ENCODE data around the gene TBC1D8.

The TBC1D8 gene

DNA sequence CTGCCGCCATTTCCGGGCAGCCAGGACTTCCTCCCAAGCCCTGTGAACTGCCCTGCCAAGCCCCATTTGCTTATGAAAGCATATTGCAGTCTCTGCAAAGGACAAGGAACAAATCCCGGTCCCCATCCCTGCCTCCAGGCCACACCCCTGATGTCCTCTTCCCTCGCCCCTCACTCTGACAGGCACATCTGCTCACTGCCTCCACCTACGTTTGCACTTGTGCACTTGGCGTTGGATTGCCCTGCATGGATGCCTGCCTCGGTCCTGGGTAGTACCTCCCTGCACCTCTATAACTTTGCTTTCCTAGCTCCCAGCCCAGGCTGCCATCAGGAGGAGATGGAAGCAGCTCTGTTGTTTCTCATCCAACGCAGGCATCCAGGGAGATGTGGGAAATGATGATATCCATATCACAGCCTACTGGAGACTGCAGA, 168.7 kb downstream of the TBC1D8 start:
- Histone ChIP-seq H3K36me3 (ENCODE audit: control insufficient read depth, insufficient read depth, low read length) (no peaks in the 10 kb centered on the region), H3K4me3 (ENCODE audit: low read depth, low read length) (no peak overlapping the region)

DNA sequence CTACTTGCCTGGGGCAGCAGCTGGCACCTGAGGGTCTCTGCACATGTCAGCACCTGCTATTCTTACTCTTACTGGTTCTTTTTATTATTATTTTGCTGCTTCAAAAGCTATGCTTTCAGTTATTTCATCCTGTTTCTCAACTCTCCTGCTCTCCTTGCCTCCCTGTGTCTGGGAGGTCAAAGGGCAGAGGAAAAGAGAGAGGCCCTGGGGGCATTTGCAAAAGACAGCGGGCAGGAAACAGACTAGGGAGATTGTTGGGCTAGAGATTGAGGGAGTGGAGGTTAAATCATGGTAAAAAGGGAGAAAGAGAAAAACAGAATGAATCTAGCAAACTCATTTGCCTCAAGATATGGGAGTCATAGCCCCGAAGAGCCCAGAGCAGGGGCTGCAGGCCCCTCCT, 170.2 kb downstream of the TBC1D8 start:
- no peak overlapping the region for H3K4me3 ChIP-seq (ENCODE audit: low read depth, low read length)
- H3K27me3 ChIP-seq (ENCODE audit: control insufficient read depth, insufficient read depth, low read length): no peaks in the 10 kb centered on the region
- no peak overlapping the region for H3K9ac ChIP-seq (ENCODE audit: low read depth, low read length)
- no peak overlapping the region for H3K27ac ChIP-seq (ENCODE audit: low read depth, low read length)
- no peaks in the 10 kb centered on the region for H3K36me3 ChIP-seq (ENCODE audit: control insufficient read depth, insufficient read depth, low read length)
- H3K4me1 ChIP-seq (ENCODE audit: control insufficient read depth, insufficient read depth, low read length): 0 out of 2 replicates have a peak, but pooled peaks cover 6% of the 10 kb centered on the region
- no peaks in the 10 kb centered on the region for H3K9me3 ChIP-seq (ENCODE audit: control insufficient read depth, insufficient read depth, low read length)

More for the DNA sequence above, 168.7 kb downstream of the TBC1D8 start:
- no peaks in the 10 kb centered on the region for H3K27me3 ChIP-seq (ENCODE audit: control insufficient read depth, insufficient read depth, low read length)
- no peak overlapping the region for H3K9ac ChIP-seq (ENCODE audit: low read depth, low read length)
- 0 out of 2 replicates have a peak, but pooled peaks cover 6% of the 10 kb centered on the region for H3K4me1 ChIP-seq (ENCODE audit: control insufficient read depth, insufficient read depth, low read length)
- no peak overlapping the region for H3K27ac ChIP-seq (ENCODE audit: low read depth, low read length)
- no peaks in the 10 kb centered on the region for H3K9me3 ChIP-seq (ENCODE audit: control insufficient read depth, insufficient read depth, low read length)

DNA sequence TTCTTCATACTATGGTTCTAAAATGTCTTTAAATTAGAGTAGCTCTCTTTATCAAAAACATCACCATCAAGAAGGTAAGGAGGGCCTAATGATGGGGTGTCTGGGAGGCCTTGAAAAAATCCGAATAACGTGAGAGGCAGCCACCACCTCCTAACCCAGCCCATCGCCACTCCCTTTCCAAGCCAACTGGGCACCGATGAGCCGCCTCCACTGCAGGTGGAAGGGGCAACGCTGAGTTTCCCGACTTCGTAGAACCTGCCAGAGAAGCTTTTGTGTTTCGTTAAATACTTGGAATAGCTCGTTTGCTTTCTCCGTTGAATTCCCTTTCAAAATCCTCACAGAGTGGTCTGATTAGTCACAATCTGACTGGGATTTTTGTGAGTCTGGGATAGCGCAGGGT, 171.1 kb downstream of the TBC1D8 start:
- Histone ChIP-seq H3K4me3 (ENCODE audit: low read depth, low read length) (no peak overlapping the region), H3K9me3 (ENCODE audit: control insufficient read depth, insufficient read depth, low read length) (no peaks in the 10 kb centered on the region), H3K4me1 (ENCODE audit: control insufficient read depth, insufficient read depth, low read length) (0 out of 2 replicates have a peak, but pooled peaks cover 6% of the 10 kb centered on the region), H3K27me3 (ENCODE audit: control insufficient read depth, insufficient read depth, low read length) (no peaks in the 10 kb centered on the region), H3K36me3 (ENCODE audit: control insufficient read depth, insufficient read depth, low read length) (no peaks in the 10 kb centered on the region), H3K9ac (ENCODE audit: low read depth, low read length) (no peak overlapping the region), H3K27ac (ENCODE audit: low read depth, low read length) (no peak overlapping the region)

DNA sequence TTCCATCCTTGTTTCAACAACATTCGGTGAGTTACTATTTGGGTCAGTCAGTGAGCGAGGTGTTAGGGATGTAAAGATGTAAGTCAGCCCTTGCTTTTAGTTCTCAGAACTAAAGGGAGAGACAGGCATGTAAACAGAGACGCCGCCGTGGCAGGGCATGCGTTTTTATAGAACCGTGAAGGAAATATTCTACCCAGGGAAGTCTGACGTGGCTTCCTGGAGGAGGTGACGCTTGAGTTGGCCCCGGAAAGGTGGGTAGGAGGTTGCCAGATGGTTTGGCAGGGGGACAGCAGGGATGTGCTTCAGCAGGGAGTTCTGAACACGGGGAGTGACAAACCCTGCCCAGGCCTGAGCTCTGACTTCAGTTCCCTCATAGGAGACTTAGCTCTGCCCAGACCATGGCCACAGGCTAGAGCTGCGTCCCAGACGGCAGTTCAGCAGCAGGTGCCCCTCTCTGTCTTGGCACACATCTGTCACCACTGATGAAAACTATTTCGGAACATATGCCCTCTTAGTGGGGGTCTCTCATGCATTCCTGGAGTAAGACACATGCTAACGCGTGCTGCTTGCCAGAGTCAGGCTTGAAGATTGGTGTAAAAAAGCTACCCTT, 172.5 kb downstream of the TBC1D8 start:
- H3K4me1 ChIP-seq (ENCODE audit: control insufficient read depth, insufficient read depth, low read length): 0 out of 2 replicates have a peak, but pooled peaks cover 6% of the 10 kb centered on the region
- no peak overlapping the region for H3K9ac ChIP-seq (ENCODE audit: low read depth, low read length)
- H3K27ac ChIP-seq (ENCODE audit: low read depth, low read length): no peak overlapping the region
- no peaks in the 10 kb centered on the region for H3K36me3 ChIP-seq (ENCODE audit: control insufficient read depth, insufficient read depth, low read length)
- no peaks in the 10 kb centered on the region for H3K9me3 ChIP-seq (ENCODE audit: control insufficient read depth, insufficient read depth, low read length)
- H3K27me3 ChIP-seq (ENCODE audit: control insufficient read depth, insufficient read depth, low read length): no peaks in the 10 kb centered on the region
- H3K4me3 ChIP-seq (ENCODE audit: low read depth, low read length): no peak overlapping the region

DNA sequence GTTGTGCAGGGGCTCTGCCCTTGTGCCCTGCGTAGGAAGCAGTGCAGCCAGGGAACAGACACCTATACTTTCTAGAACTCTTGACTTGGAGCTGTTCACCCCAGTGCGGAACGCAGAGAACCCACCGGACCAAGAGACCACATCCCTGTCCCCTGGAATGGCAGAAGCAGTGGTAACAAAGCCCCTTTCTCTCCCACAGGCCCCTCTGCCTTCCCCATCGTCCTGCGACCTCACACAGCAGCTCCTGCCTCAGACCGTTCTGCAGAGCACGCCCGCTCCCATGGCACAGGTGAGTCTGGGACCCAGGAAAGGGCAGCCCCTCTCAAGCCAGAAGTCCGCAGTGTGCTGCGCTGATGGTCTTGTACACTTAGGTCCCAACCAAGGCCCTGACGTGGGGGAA, 173.7 kb downstream of the TBC1D8 start:
- Histone ChIP-seq H3K4me1 (ENCODE audit: control insufficient read depth, insufficient read depth, low read length) (0 out of 2 replicates have a peak, but pooled peaks cover 6% of the 10 kb centered on the region), H3K27me3 (ENCODE audit: control insufficient read depth, insufficient read depth, low read length) (no peaks in the 10 kb centered on the region), H3K9ac (ENCODE audit: low read depth, low read length) (no peak overlapping the region), H3K27ac (ENCODE audit: low read depth, low read length) (no peak overlapping the region), H3K9me3 (ENCODE audit: control insufficient read depth, insufficient read depth, low read length) (no peaks in the 10 kb centered on the region), H3K4me3 (ENCODE audit: low read depth, low read length) (no peak overlapping the region), H3K36me3 (ENCODE audit: control insufficient read depth, insufficient read depth, low read length) (no peaks in the 10 kb centered on the region)

DNA sequence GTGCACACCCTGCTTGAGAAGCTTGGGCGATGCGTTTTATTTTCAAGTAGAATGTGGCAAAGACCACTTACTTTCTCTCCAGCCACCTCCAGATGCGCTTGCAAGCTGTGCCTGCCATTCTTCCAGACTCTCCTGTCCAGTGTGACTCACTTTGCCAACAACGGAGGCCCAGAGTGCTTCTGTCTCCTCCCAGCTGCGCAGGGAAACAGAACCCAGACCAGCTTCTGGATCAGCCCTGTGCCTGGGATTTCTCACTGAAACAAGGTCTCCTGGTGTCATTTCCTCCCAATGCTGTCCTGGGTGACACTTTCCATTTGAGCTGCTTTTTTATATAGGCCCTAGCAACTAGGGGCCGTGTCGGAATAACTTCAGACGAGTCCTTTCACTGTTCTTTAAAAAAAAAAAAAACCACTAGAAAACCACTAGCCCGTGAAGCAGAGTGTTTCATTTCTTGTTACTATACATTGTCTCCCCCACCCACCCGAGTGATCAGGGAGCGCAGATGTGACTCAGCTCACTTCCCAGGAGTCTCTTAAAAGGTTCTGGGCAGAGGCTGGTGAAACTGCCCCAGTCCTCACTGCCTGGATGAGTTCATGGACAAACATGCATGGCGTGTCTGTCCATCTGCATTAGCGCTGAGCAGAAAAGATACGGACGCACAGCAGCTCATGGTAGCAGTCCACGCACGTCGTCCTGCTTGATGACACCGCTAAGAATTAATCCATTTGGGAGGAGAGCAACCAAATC, 174.4 kb downstream of the TBC1D8 start:
- Histone ChIP-seq H3K4me1 (ENCODE audit: control insufficient read depth, insufficient read depth, low read length) (0 out of 2 replicates have a peak, but pooled peaks cover 6% of the 10 kb centered on the region), H3K27me3 (ENCODE audit: control insufficient read depth, insufficient read depth, low read length) (no peaks in the 10 kb centered on the region), H3K9ac (ENCODE audit: low read depth, low read length) (no peak overlapping the region), H3K36me3 (ENCODE audit: control insufficient read depth, insufficient read depth, low read length) (no peaks in the 10 kb centered on the region), H3K4me3 (ENCODE audit: low read depth, low read length) (no peak overlapping the region), H3K27ac (ENCODE audit: low read depth, low read length) (no peak overlapping the region), H3K9me3 (ENCODE audit: control insufficient read depth, insufficient read depth, low read length) (no peaks in the 10 kb centered on the region)

DNA sequence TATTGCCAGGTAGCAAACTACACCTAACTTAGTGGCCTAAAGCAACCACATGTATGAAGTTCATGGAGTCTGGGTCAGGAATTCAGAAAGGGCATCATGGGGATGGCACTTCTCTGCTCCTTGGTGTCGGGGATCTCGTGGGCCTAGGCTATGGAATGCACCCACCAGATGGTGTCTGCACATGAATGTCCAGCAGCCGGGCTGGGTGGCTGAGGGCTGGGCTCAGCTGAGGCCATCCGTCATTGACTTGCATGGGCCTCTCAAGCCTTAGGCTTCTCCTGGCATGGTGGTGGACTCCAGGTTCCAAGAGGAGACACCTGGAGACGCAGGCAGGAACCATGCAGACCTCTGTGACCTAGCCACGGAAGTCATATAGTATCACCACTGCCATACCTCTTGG, 175.1 kb downstream of the TBC1D8 start:
- H3K4me3 ChIP-seq (ENCODE audit: low read depth, low read length): no peak overlapping the region
- H3K27ac ChIP-seq (ENCODE audit: low read depth, low read length): no peak overlapping the region
- H3K36me3 ChIP-seq (ENCODE audit: control insufficient read depth, insufficient read depth, low read length): no peaks in the 10 kb centered on the region
- 0 out of 2 replicates have a peak, but pooled peaks cover under 1% of the 10 kb centered on the region for H3K4me1 ChIP-seq (ENCODE audit: control insufficient read depth, insufficient read depth, low read length)
- H3K9ac ChIP-seq (ENCODE audit: low read depth, low read length): no peak overlapping the region
- no peaks in the 10 kb centered on the region for H3K27me3 ChIP-seq (ENCODE audit: control insufficient read depth, insufficient read depth, low read length)
- H3K9me3 ChIP-seq (ENCODE audit: control insufficient read depth, insufficient read depth, low read length): no peaks in the 10 kb centered on the region

DNA sequence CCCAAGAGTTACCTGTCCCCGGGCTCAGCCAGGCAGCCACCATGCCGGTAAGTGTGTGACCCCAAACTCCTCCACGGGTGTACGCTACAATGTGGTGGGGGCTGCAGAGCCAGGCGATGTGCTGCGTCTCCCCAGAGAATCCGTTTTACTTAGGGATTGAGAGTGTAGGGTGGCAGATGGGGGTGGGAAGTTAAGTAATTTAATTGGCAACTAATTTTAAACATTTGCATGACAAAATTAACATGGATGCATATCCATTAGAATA, 175.7 kb downstream of the TBC1D8 start:
- no peaks in the 10 kb centered on the region for H3K27me3 ChIP-seq (ENCODE audit: control insufficient read depth, insufficient read depth, low read length)
- H3K9ac ChIP-seq (ENCODE audit: low read depth, low read length): no peak overlapping the region
- no peak overlapping the region for H3K4me3 ChIP-seq (ENCODE audit: low read depth, low read length)
- H3K4me1 ChIP-seq (ENCODE audit: control insufficient read depth, insufficient read depth, low read length): no peaks in the 10 kb centered on the region
- no peaks in the 10 kb centered on the region for H3K36me3 ChIP-seq (ENCODE audit: control insufficient read depth, insufficient read depth, low read length)
- H3K9me3 ChIP-seq (ENCODE audit: control insufficient read depth, insufficient read depth, low read length): no peaks in the 10 kb centered on the region
- no peak overlapping the region for H3K27ac ChIP-seq (ENCODE audit: low read depth, low read length)

DNA sequence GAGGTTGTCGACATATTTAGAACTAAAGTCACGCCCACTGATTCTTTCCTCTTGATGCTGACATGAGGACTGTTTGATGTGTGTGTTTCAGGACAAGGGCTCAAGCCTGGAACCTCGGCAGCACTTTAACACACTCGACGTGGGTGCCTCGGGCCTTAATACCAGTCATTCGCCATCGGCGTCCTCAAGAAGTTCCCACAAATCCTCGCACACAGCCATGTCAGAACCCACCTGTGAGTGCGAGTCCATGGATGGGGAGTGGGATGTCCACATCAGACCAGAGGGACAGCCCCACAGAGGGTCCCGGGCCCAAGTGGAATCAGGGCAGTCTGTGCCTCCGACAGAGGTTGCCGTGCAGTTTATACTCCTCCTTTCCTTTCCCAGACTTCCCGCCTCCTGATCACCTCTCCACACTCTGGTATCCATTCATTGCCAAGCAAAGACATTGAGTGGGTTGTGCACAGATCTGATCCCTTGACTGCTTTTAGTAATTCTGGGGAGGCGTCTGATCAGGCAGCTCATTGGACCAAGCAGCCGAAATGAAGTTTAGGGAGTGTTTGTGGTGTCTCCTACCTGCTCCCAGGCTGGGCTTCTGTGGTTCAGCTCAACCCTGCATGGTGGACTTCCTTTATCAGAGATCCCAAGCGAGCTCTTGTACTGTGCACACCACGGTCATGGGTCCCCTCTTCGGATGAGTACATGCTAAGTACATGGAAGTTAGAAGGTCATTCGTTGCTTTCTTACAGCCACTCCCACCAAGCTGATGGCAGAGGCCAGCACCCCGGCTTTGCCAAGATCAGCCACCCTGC, 176.3 kb downstream of the TBC1D8 start:
- Histone ChIP-seq H3K9ac (ENCODE audit: low read depth, low read length) (no peak overlapping the region), H3K9me3 (ENCODE audit: control insufficient read depth, insufficient read depth, low read length) (no peaks in the 10 kb centered on the region), H3K27ac (ENCODE audit: low read depth, low read length) (no peak overlapping the region), H3K4me1 (ENCODE audit: control insufficient read depth, insufficient read depth, low read length) (no peaks in the 10 kb centered on the region), H3K4me3 (ENCODE audit: low read depth, low read length) (no peak overlapping the region), H3K27me3 (ENCODE audit: control insufficient read depth, insufficient read depth, low read length) (no peaks in the 10 kb centered on the region), H3K36me3 (ENCODE audit: control insufficient read depth, insufficient read depth, low read length) (no peaks in the 10 kb centered on the region)

DNA sequence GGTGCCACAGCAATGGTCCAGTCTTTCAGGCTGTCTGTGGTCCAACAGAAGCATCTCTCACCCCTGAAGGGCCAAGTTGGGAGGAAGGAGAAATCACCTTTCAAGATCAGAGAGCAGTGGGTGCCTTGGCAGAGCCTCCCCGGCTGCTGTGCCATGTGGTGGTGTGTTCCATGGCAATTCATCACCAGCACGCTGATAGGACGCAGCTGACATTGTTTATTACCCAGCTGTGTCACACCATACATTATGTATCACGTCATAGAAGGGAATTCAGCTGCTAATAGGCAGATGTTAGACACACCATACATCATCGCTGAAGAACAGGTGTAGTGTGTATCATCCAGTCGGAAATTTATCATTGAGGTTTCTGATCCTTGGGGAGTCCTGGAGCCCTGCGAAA, 178.7 kb downstream of the TBC1D8 start:
- no peaks in the 10 kb centered on the region for H3K9me3 ChIP-seq (ENCODE audit: control insufficient read depth, insufficient read depth, low read length)
- H3K36me3 ChIP-seq (ENCODE audit: control insufficient read depth, insufficient read depth, low read length): no peaks in the 10 kb centered on the region
- no peak overlapping the region for H3K9ac ChIP-seq (ENCODE audit: low read depth, low read length)
- no peak overlapping the region for H3K4me3 ChIP-seq (ENCODE audit: low read depth, low read length)
- H3K27ac ChIP-seq (ENCODE audit: low read depth, low read length): no peak overlapping the region
- H3K27me3 ChIP-seq (ENCODE audit: control insufficient read depth, insufficient read depth, low read length): no peaks in the 10 kb centered on the region
- no peaks in the 10 kb centered on the region for H3K4me1 ChIP-seq (ENCODE audit: control insufficient read depth, insufficient read depth, low read length)

DNA sequence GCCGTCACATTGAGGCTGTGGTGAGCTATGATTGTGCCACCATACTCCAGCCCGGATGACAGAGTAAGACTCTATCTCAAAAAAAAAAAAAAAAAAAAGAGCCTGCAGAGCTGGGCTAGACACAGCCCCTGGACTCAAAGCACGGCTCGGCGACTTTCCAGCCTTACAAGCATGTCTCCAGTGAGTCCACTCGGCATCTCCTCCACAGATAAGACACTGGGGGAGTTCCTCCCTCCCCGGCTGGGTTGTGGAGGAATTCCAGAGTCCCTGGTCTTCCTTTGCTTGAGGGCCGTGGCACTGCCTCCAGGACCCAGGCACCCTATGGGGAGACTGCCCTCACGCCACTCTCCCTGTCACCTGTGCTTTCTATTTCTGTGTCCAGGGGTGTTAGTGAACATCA, 180.0 kb downstream of the TBC1D8 start:
- Histone ChIP-seq H3K27ac (ENCODE audit: low read depth, low read length) (no peak overlapping the region), H3K9me3 (ENCODE audit: control insufficient read depth, insufficient read depth, low read length) (no peaks in the 10 kb centered on the region), H3K4me1 (ENCODE audit: control insufficient read depth, insufficient read depth, low read length) (no peaks in the 10 kb centered on the region), H3K27me3 (ENCODE audit: control insufficient read depth, insufficient read depth, low read length) (no peaks in the 10 kb centered on the region), H3K36me3 (ENCODE audit: control insufficient read depth, insufficient read depth, low read length) (no peaks in the 10 kb centered on the region), H3K4me3 (ENCODE audit: low read depth, low read length) (no peak overlapping the region), H3K9ac (ENCODE audit: low read depth, low read length) (no peak overlapping the region)

All from HUES48 (cell line).